H1 (cell line): Measurements from ENCODE around the gene LRPAP1. TPM values are rescaled to one million over a fixed set of nuclear protein-coding genes. Genes with fewer than 3 reads are reported as not detected.

ENCODE experiments used
- CTCF ChIA-PET: fragments of 300-600 bp; sonication (Branson Sonifier 250); formaldehyde crosslinking; loops from one replicate; lab custom pipeline; 2021; ENCODE audit not compliant: partially characterized antibody; lab: Charles Lee
- POLR2A ChIA-PET: fragments of 300-600 bp; sonication (Branson Sonifier 250); formaldehyde crosslinking; loops from one replicate; lab custom pipeline; 2021; ENCODE audit warnings: inconsistent platforms; ENCODE audit not compliant: partially characterized antibody; lab: Charles Lee
- DNase-seq, 2 experiments: peaks; one replicate each; pipeline versions ENCODE4 v3.0.0 to v3.0.0-alpha.2; 2010 to 2022; ENCODE audit warnings: low spot score in 2 of 2, low read depth in 1 of 2, mixed read lengths in 1 of 2
- FAIRE-seq: peaks from 2 replicates; lab custom pipeline; 2011; peaks lifted over from hg19 to GRCh38; lab: Jason Lieb, UNC
- H2AFZ ChIP-seq: 2 replicates; pipeline ENCODE4 v1.8.1; 2012; ENCODE audit warnings: low read length, inconsistent platforms
- H2AK5ac ChIP-seq: 2 replicates; pipeline ENCODE4 v1.6.1; 2013; ENCODE audit warnings: low read depth, low read length
- H2BK120ac ChIP-seq: replicated peaks from 2 replicates; pipeline ENCODE3; 2013; ENCODE audit warnings: low read depth, low read length, inconsistent platforms
- H2BK12ac ChIP-seq: 2 replicates; pipeline ENCODE4 v1.6.1; 2013; ENCODE audit warnings: low read depth, low read length
- H2BK15ac ChIP-seq: 2 replicates; pipeline ENCODE4 v1.6.1; 2013; ENCODE audit warnings: low read length
- H2BK20ac ChIP-seq: 2 replicates; pipeline ENCODE4 v1.6.1; 2013; ENCODE audit warnings: low read length
- H2BK5ac ChIP-seq: 2 replicates; pipeline ENCODE4 v1.6.1; 2013; ENCODE audit warnings: low read depth, low read length
- H3K14ac ChIP-seq: 2 replicates; pipeline ENCODE4 v1.6.1; 2013; ENCODE audit warnings: inconsistent platforms; ENCODE audit not compliant: insufficient read length
- H3K18ac ChIP-seq: 2 replicates; pipeline ENCODE4 v1.6.1; 2013; ENCODE audit warnings: low read length; ENCODE audit errors: extremely low read depth
- H3K23ac ChIP-seq: 2 replicates; pipeline ENCODE4 v1.6.1; 2013; ENCODE audit warnings: inconsistent platforms; ENCODE audit not compliant: insufficient read length
- H3K23me2 ChIP-seq: 2 replicates; pipeline ENCODE4 v1.6.1; 2013; ENCODE audit warnings: low read depth, low read length
- H3K27ac ChIP-seq: 2 replicates; pipeline ENCODE4 v1.6.1; 2011; ENCODE audit warnings: low read depth, low read length, inconsistent platforms
- H3K27me3 ChIP-seq, 4 experiments: replicated peaks in 1 of 4; 1 replicate in 1 of 4; 2 replicates in 3 of 4; pipeline versions ENCODE4 v1.6.1 to v1.8.1; 2011 to 2013; ENCODE audit warnings: low read length in 3 of 4, mild to moderate bottlenecking in 3 of 4, inconsistent platforms in 2 of 4, mixed read lengths in 2 of 4, moderate library complexity in 1 of 4; ENCODE audit not compliant: control insufficient read depth in 3 of 4, insufficient read depth in 3 of 4; ENCODE audit errors: extremely low read depth in 1 of 4
- H3K36me3 ChIP-seq, 4 experiments: 2 replicates each; pipeline versions ENCODE4 v1.6.1 to v1.8.1; 2011 to 2013; ENCODE audit warnings: mild to moderate bottlenecking in 4 of 4, low read length in 3 of 4, moderate library complexity in 2 of 4, control low read depth in 1 of 4, inconsistent platforms in 1 of 4; ENCODE audit not compliant: insufficient read depth in 4 of 4, control insufficient read depth in 2 of 4
- H3K4ac ChIP-seq: replicated peaks from 2 replicates; pipeline ENCODE3; 2013; ENCODE audit warnings: low read length, low read depth, mixed read lengths, inconsistent platforms; ENCODE audit not compliant: insufficient read length
- H3K4me1 ChIP-seq, 4 experiments: replicated peaks in 1 of 4; 1 replicate in 1 of 4; 2 replicates in 3 of 4; pipeline versions ENCODE4 v1.6.1 to v1.8.1; 2011 to 2013; ENCODE audit warnings: low read length in 3 of 4, inconsistent platforms in 2 of 4, mixed read lengths in 1 of 4; ENCODE audit not compliant: insufficient read depth in 4 of 4, control insufficient read depth in 3 of 4
- H3K4me2 ChIP-seq, 2 experiments: 2 replicates each; pipeline versions ENCODE4 v1.6.1 to v1.8.1; 2011 to 2013; ENCODE audit warnings: low read depth in 2 of 2, low read length in 2 of 2, control low read depth in 1 of 2, inconsistent platforms in 1 of 2, mild to moderate bottlenecking in 1 of 2; ENCODE audit not compliant: insufficient read depth in 1 of 2
- H3K4me3 ChIP-seq, 4 experiments: fragments of 200-600, 300-600 bp in 1 of 4; sonication (generic), shearing (Covaris generic), sonication (Bioruptor Twin) in 1 of 4; 2 replicates each; pipeline versions ENCODE4 v1.5.1 to v1.8.1; 2011 to 2016; ENCODE audit warnings: low read length in 4 of 4, low read depth in 3 of 4, control low read depth in 2 of 4, inconsistent platforms in 2 of 4, mild to moderate bottlenecking in 2 of 4, mixed read lengths in 1 of 4, moderate library complexity in 1 of 4; ENCODE audit not compliant: insufficient read depth in 2 of 4; ENCODE audit errors: extremely low read depth in 1 of 4
- H3K56ac ChIP-seq: replicated peaks from 2 replicates; pipeline ENCODE3; 2013; ENCODE audit warnings: low read depth, mild to moderate bottlenecking, mixed read lengths, low read length, inconsistent platforms; ENCODE audit not compliant: insufficient read length
- H3K79me1 ChIP-seq: 2 replicates; pipeline ENCODE4 v1.6.1; 2013; ENCODE audit warnings: low read depth, low read length, control low read depth
- H3K79me2 ChIP-seq, 2 experiments: 2 replicates each; pipeline versions ENCODE4 v1.6.1 to v1.8.1; 2012 to 2013; ENCODE audit warnings: low read length in 2 of 2, mild to moderate bottlenecking in 2 of 2, inconsistent platforms in 1 of 2; ENCODE audit not compliant: insufficient read depth in 2 of 2, control insufficient read depth in 1 of 2
- H3K9ac ChIP-seq, 4 experiments: replicated peaks in 1 of 4; 1 replicate in 1 of 4; 2 replicates in 3 of 4; pipeline versions ENCODE4 v1.6.1 to v1.8.1; 2011 to 2013; ENCODE audit warnings: low read depth in 3 of 4, low read length in 3 of 4, control low read depth in 2 of 4, mild to moderate bottlenecking in 2 of 4, moderate library complexity in 2 of 4, inconsistent platforms in 1 of 4; ENCODE audit errors: extremely low read depth in 1 of 4
- H3K9me3 ChIP-seq, 2 experiments: 2 replicates each; pipeline versions ENCODE4 v1.6.1 to v1.8.1; 2012 to 2013; ENCODE audit warnings: mild to moderate bottlenecking in 2 of 2, moderate library complexity in 2 of 2, control low read depth in 1 of 2, inconsistent platforms in 1 of 2, low read depth in 1 of 2, low read length in 1 of 2, mixed read lengths in 1 of 2; ENCODE audit not compliant: insufficient read depth in 2 of 2
- H4K20me1 ChIP-seq, 2 experiments: replicated peaks in 1 of 2; 2 replicates each; pipeline versions ENCODE3 to v1.8.1; 2011 to 2013; ENCODE audit warnings: inconsistent platforms in 2 of 2, low read length in 2 of 2, mild to moderate bottlenecking in 1 of 2; ENCODE audit not compliant: insufficient read depth in 2 of 2, control insufficient read depth in 1 of 2
- H4K5ac ChIP-seq: 2 replicates; pipeline ENCODE4 v1.6.1; 2013; ENCODE audit warnings: low read length, low read depth, mixed read lengths, inconsistent platforms; ENCODE audit not compliant: insufficient read length
- H4K8ac ChIP-seq: 2 replicates; pipeline ENCODE4 v1.8.0; 2013; ENCODE audit warnings: mild to moderate bottlenecking, moderate library complexity, low read length, inconsistent platforms; ENCODE audit not compliant: insufficient read depth; ENCODE audit errors: extremely low read depth
- H4K91ac ChIP-seq: replicated peaks from 2 replicates; pipeline ENCODE3; 2013; ENCODE audit warnings: low read length, mixed read lengths, inconsistent platforms; ENCODE audit not compliant: insufficient read length
- CTCF ChIP-seq, 3 experiments: IDR thresholded peaks; 1 replicate in 2 of 3; 2 replicates in 1 of 3; pipeline versions ENCODE4 v1.5.1 to v1.6.1; 2011; ENCODE audit warnings: low read length in 3 of 3, mild to moderate bottlenecking in 3 of 3, inconsistent platforms in 2 of 3, low read depth in 1 of 3, moderate library complexity in 1 of 3; ENCODE audit not compliant: insufficient read depth in 1 of 3; ENCODE audit errors: control extremely low read depth in 1 of 3
- EGR1 ChIP-seq: IDR thresholded peaks from 2 replicates; pipeline ENCODE4 v1.6.1; 2011; ENCODE audit warnings: low read depth, low read length, borderline replicate concordance
- EZH2 ChIP-seq: fragments of 200-600 bp; sonication (generic); IDR thresholded peaks from 2 replicates; pipeline ENCODE4 v1.7.1; 2012; ENCODE audit warnings: low read depth, mild to moderate bottlenecking, moderate library complexity, low read length, inconsistent platforms; ENCODE audit not compliant: severe bottlenecking
- MAX ChIP-seq: IDR thresholded peaks from 2 replicates; pipeline ENCODE4 v1.6.1; 2012; ENCODE audit warnings: inconsistent platforms
- NANOG ChIP-seq: IDR thresholded peaks from 2 replicates; pipeline ENCODE4 v1.6.1; 2011; ENCODE audit warnings: low read length, low read depth, mild to moderate bottlenecking, inconsistent platforms; ENCODE audit not compliant: insufficient read depth, poor library complexity, severe bottlenecking
- POLR2AphosphoS5 ChIP-seq: IDR thresholded peaks from 2 replicates; pipeline ENCODE4 v1.6.1; 2011; ENCODE audit warnings: low read depth, low read length
- SIRT6 ChIP-seq: IDR thresholded peaks from one replicate; pipeline ENCODE4 v1.7.1; 2012; ENCODE audit warnings: low read length, inconsistent platforms
- SIX5 ChIP-seq: IDR thresholded peaks from 2 replicates; pipeline ENCODE4 v1.6.1; 2011; ENCODE audit warnings: mild to moderate bottlenecking, low read depth, low read length
- SUZ12 ChIP-seq: fragments of 200-600 bp; sonication (generic); IDR thresholded peaks from 2 replicates; pipeline ENCODE4 v1.6.1; 2012; ENCODE audit warnings: mild to moderate bottlenecking, inconsistent platforms, low read length, moderate library complexity, mixed read lengths
- TAF1 ChIP-seq: IDR thresholded peaks from 2 replicates; pipeline ENCODE4 v1.6.1; 2011; ENCODE audit warnings: mild to moderate bottlenecking, low read depth, low read length
- TAF7 ChIP-seq: optimal IDR thresholded peaks from 2 replicates; pipeline ENCODE3; 2011; ENCODE audit warnings: low read depth, mild to moderate bottlenecking, inconsistent platforms, low read length, moderate library complexity, borderline replicate concordance
- WGBS, 2 experiments: shearing (Covaris generic) in 1 of 2; methylation state at CpG; one replicate each; pipeline versions ENCODE4 v1.1.6 to v1.1.7; 2013 to 2015; ENCODE audit warnings: low lambda C conversion rate in 2 of 2, mixed read lengths in 2 of 2, inconsistent platforms in 1 of 2, low coverage in 1 of 2, missing lambda C conversion rate in 1 of 2; ENCODE audit not compliant: insufficient replicate concordance in 2 of 2, insufficient coverage in 1 of 2, insufficient read length in 1 of 2; ENCODE audit errors: extremely low coverage in 1 of 2, missing lambda C conversion rate in 1 of 2; 5-methylcytosine and 5-hydroxymethylcytosine counted together
- polyA plus RNA-seq, 7 experiments: library from polyadenylated mRNA; depleted of rRNA in 3 of 7; stranded (reverse) in 5 of 7; unstranded in 2 of 7; fragments of >200 nt in 5 of 7; fragments of 200-250 nt in 2 of 7; gene quantifications; 1 replicate in 5 of 7; 2 replicates in 1 of 7; 4 replicates in 1 of 7; pipeline versions ENCODE4 v1.2.1 to v1.2.3, GENCODE V29; 2011 to 2013; ENCODE audit warnings: missing spikeins in 2 of 7, mixed read lengths in 2 of 7
- total RNA-seq: library from RNA; stranded (reverse); fragmentation: NEBNext Ultra II Directional; extraction: Animal tissue kit (Norgen Biotek cat#: 25700); gene quantifications from 2 replicates; pipeline ENCODE4 v1.2.1, GENCODE V29; 2021

LRPAP1 gene
- total and polyA plus RNA-seq, 2 of the 8 experiments (the other 6 are each of a cell fraction or from before 2014, with no cell fraction given), result 31.1 to 101 TPM

GRCh38 chr4:3476341-3476747 lies 55.9 kb downstream of the LRPAP1 start:
- Histone ChIP-seq H2AK5ac (no peak overlapping the region), H3K4me3 (no peak overlapping the region), H3K56ac (no peak overlapping the region), H2BK12ac (no peak overlapping the region), H3K4me1 (peaks cover 0 to 13% (median 9%) of the 10 kb centered on the region in 4 experiments; a peak in 6 of 7 replicates), H3K4me2 (no peak overlapping the region), H3K9ac (no peak overlapping the region), H2AFZ (no peak overlapping the region), H2BK120ac (no peak overlapping the region), H3K9me3 (no peaks in the 10 kb centered on the region), H4K20me1 (no peaks in the 10 kb centered on the region), H4K8ac (no peak overlapping the region), H2BK20ac (no peak overlapping the region), H4K5ac (no peak overlapping the region), H4K91ac (no peak overlapping the region), H3K23me2 (no peaks in the 10 kb centered on the region; the same call in 1 of the 2 replicates), H3K79me1 (no peaks in the 10 kb centered on the region), H3K27me3 (peaks cover 2 to 61% (median 39%) of the 10 kb centered on the region in 4 experiments; a peak in 6 of 7 replicates), H3K23ac (no peak overlapping the region), H2BK5ac (no peak overlapping the region), H3K79me2 (no peaks in the 10 kb centered on the region), H3K36me3 (no peaks in the 10 kb centered on the region), H3K4ac (no peak overlapping the region), H3K18ac (no peak overlapping the region), H2BK15ac (no peak overlapping the region), H3K27ac (no peak overlapping the region), H3K14ac (no peak overlapping the region)
- whole genome bisulfite sequencing, 2 experiments, result 91% methylated on average over 18 of the region's 22 CpGs; no CpG with 5 or more reads in 1 of the 2 experiments
- DNase-seq (no peak), FAIRE-seq (no peak)
- ChIA-PET POLR2A (no interaction called here), CTCF (interaction anchor here (1.0 to 6.8 kb wide), 3 partner anchors 10 to 130 kb away, joined by 3 to 48 read pairs (median 5); no protein-coding TSS in a partner anchor)
- TF ChIP-seq SIX5, result no peak
- TF ChIP-seq SUZ12, result no peak
- TF ChIP-seq TAF7, result no peak
- TF ChIP-seq NANOG, result no peak
- no peak for TF ChIP-seq MAX
- TF ChIP-seq EGR1, result no peak
- no peak for TF ChIP-seq CTCF (IDR thresholded peaks at IDR 0.05; ENCODE audit: control extremely low read depth in 1 of 3, insufficient read depth in 1 of 3, low read depth in 1 of 3, low read length in 3 of 3)
- no peak for TF ChIP-seq SIRT6
- no peak for TF ChIP-seq POLR2AphosphoS5
- no peak for TF ChIP-seq EZH2
- no peak for TF ChIP-seq TAF1
